ENCODE measurements around the gene IRF3.
"Not testable (repeated sequence)": the region's sequence is repeated elsewhere in the genome, so short reads cannot be mapped to it uniquely, and the experiment has no call there.

IRF3 gene

DNA sequence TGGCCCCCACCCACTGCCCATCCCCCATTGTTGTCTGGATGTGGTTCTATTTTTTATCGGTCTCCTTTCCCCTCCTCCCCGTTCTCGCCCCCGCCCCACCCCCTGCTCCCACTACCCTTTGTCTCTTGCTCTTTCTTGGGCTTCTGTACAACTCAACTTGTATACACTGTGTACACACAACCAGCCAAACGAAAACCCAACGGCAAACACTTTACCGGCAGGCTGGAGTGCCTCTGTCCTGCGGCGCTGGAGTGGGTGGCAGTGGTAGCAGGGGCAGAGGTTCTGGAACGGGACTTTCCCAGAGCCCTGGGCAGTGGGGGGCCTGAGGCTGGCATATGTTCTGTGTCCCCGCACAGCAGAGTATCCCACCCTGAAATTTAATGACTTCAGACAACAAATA is 39.4 kb downstream of the IRF3 start:
- no peak for DNase-seq (ENCODE audit: low read depth in 4 of 4, low spot score in 1 of 4)

GRCh38 chr19:49624967-49625910 is 40.4 kb downstream of the IRF3 start:
- no peak for DNase-seq (ENCODE audit: low read depth in 4 of 4, low spot score in 1 of 4)

- DNase-seq (ENCODE audit: low read depth in 4 of 4, low spot score in 1 of 4): not testable (repeated sequence)
These were observed 47.8 kb downstream of the IRF3 start for GRCh38 chr19:49617860-49618259.

GRCh38 chr19:49616945-49617344 is 48.7 kb downstream of the IRF3 start:
- DNase-seq (ENCODE audit: low read depth in 4 of 4, low spot score in 1 of 4): no peak

GRCh38 chr19:49616532-49616931 is 49.1 kb downstream of the IRF3 start:
- DNase-seq (ENCODE audit: low read depth in 4 of 4, low spot score in 1 of 4): no peak

GRCh38 chr19:49615861-49616260 is 49.8 kb downstream of the IRF3 start:
- DNase-seq (ENCODE audit: low read depth in 4 of 4, low spot score in 1 of 4): no peak

- no peak for DNase-seq (ENCODE audit: low read depth in 4 of 4, low spot score in 1 of 4)
These were observed 51.4 kb downstream of the IRF3 start for GRCh38 chr19:49614096-49614833.

- no peak for DNase-seq (ENCODE audit: low read depth in 4 of 4, low spot score in 1 of 4)
These were observed 52.3 kb downstream of the IRF3 start for GRCh38 chr19:49613374-49613773.
